NOMO-1 treated with DMSO at 0.1 percent for 48 hours (cell line): ENCODE results near the gene FXYD1.

Source experiments
- DNase-seq: peaks from one replicate; lab custom pipeline; 2025; ENCODE audit not compliant: unreplicated experiment; lab: John Stamatoyannopoulos, UW

Gene FXYD1

GRCh38 chr19:35106898-35107541, 31.6 kb upstream of the FXYD1 start:
- DNase-seq: no peak

- DNase-seq: no peak
Measured at GRCh38 chr19:35107545-35107944, 31.1 kb upstream of the FXYD1 start.

GRCh38 chr19:35108730-35109129, 29.9 kb upstream of the FXYD1 start:
- no peak for DNase-seq

- no peak for DNase-seq
Measured at GRCh38 chr19:35109395-35110112, 29.1 kb upstream of the FXYD1 start.

- DNase-seq: no peak
Measured at GRCh38 chr19:35110974-35111373, 27.6 kb upstream of the FXYD1 start.

GRCh38 chr19:35112995-35113688, 25.5 kb upstream of the FXYD1 start:
- DNase-seq: no peak

GRCh38 chr19:35114353-35115176, 24.1 kb upstream of the FXYD1 start:
- DNase-seq: peak; percentile 33

GRCh38 chr19:35115177-35115951, 23.3 kb upstream of the FXYD1 start, which contains the start of gene FXYD3:
Gene FXYD3, plus strand, starts transcription at chr19:35115823. Its CDS starts 3,554 bp downstream, at chr19:35119377.
- no peak for DNase-seq

- DNase-seq: no peak
Measured at GRCh38 chr19:35116072-35116801, 22.4 kb upstream of the FXYD1 start.

GRCh38 chr19:35117116-35117515, 21.5 kb upstream of the FXYD1 start:
- DNase-seq: no peak

GRCh38 chr19:35117799-35118198, 20.8 kb upstream of the FXYD1 start:
- DNase-seq: no peak

- no peak for DNase-seq
Measured at GRCh38 chr19:35118268-35119020, 20.2 kb upstream of the FXYD1 start.

- no peak for DNase-seq
Measured at GRCh38 chr19:35119091-35119490, 19.5 kb upstream of the FXYD1 start.

GRCh38 chr19:35119578-35120155, 19.0 kb upstream of the FXYD1 start:
- DNase-seq: peak; percentile 23

- no peak for DNase-seq
Measured at GRCh38 chr19:35120492-35120891, 18.1 kb upstream of the FXYD1 start.

- DNase-seq: no peak
Measured at GRCh38 chr19:35120898-35121297, 17.7 kb upstream of the FXYD1 start.

- no peak for DNase-seq
Measured at GRCh38 chr19:35122687-35123551, 15.7 kb upstream of the FXYD1 start.

GRCh38 chr19:35123573-35123972, 15.1 kb upstream of the FXYD1 start:
- DNase-seq: no peak
